ENCODE results near the gene SKA2. TPM values are rescaled to one million over a fixed set of nuclear protein-coding genes. Genes with fewer than 3 reads are reported as not detected.

SKA2 gene
- total RNA-seq, 4 donors from 2014 or later = 11.7 to 57.5 (median 39.7) TPM

DNA sequence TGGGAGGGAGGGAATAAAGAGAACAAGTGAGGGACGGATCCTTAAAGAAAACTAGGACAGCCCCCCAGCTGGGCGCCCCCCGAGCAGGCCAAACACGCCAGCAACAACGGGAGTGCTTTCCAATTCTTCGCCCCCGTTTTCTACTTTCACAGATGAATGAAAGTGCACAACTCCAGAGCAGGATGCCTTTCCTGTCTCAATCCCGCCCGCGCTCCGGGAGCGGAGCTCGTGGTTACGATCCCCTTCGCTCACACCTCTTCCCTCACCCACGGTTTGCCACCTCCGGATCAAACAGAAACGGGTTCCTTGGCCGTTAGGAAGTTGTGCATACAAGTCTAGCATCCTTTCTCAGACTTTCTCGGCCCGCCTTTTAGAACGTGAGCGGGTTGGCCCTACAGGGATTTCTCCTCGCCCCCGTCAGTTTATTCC lies 680 bp downstream of the SKA2 start:
- TF ChIP-seq EP300 (IDR thresholded peaks at IDR 0.05) = no peak
- TF ChIP-seq, protein P1, sequence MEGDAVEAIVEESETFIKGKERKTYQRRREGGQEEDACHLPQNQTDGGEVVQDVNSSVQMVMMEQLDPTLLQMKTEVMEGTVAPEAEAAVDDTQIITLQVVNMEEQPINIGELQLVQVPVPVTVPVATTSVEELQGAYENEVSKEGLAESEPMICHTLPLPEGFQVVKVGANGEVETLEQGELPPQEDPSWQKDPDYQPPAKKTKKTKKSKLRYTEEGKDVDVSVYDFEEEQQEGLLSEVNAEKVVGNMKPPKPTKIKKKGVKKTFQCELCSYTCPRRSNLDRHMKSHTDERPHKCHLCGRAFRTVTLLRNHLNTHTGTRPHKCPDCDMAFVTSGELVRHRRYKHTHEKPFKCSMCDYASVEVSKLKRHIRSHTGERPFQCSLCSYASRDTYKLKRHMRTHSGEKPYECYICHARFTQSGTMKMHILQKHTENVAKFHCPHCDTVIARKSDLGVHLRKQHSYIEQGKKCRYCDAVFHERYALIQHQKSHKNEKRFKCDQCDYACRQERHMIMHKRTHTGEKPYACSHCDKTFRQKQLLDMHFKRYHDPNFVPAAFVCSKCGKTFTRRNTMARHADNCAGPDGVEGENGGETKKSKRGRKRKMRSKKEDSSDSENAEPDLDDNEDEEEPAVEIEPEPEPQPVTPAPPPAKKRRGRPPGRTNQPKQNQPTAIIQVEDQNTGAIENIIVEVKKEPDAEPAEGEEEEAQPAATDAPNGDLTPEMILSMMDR (IDR thresholded peaks at IDR 0.05) = no peak
- no peak for TF ChIP-seq POLR2A (IDR thresholded peaks at IDR 0.05)
- H3K4me3 ChIP-seq = peak overlapping the region; percentile 42 to 75 (median 65)
- H3K27ac ChIP-seq = peak overlapping the region; percentile 59 to 90 (median 82)
- H3K9me3 ChIP-seq = no peaks in the 10 kb centered on the region
- peaks cover 0 to 36% (median 8%) of the 10 kb centered on the region in 4 donors for H3K4me1 ChIP-seq
- H3K36me3 ChIP-seq = no peaks in the 10 kb centered on the region
- peak in 1 of 2 donors; percentile 23 for DNase-seq (ENCODE audit: low spot score in 2 of 2)
- WGBS, 2 donors = 0 to 1% methylated on average over 25 of the region's 25 CpGs
- no peaks in the 10 kb centered on the region for H3K27me3 ChIP-seq

DNA sequence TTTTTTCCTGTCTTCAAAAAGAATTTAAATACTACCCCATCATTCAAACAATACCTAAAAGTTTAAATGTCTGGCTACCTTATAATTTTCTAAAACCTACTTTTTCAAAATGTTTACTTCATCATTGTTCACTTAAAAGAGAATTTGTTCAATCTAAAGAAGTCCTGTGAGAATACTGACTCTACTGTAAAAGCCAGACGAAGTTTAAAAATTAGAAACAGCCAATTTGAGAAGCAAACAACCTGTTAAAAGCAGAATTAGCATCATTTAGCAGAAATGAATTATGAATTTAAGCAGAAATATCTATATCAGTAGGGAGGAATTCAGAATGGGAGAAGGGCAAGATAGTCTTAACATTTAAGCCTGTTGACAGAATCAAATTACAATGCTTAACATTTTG lies 2.1 kb downstream of the SKA2 start:
- Histone ChIP-seq H3K27ac (peak overlapping the region in 2 of 4 donors; percentile 86 to 90), H3K4me3 (no peak overlapping the region), H3K9me3 (no peaks in the 10 kb centered on the region), H3K27me3 (no peaks in the 10 kb centered on the region), H3K36me3 (no peaks in the 10 kb centered on the region), H3K4me1 (peaks cover 0 to 36% (median 8%) of the 10 kb centered on the region in 4 donors)
- no peak for TF ChIP-seq POLR2A (IDR thresholded peaks at IDR 0.05)
- TF ChIP-seq, protein P1 (IDR thresholded peaks at IDR 0.05) = no peak
- no peak for TF ChIP-seq EP300 (IDR thresholded peaks at IDR 0.05)
- no peak for DNase-seq (ENCODE audit: low spot score in 2 of 2)
- 27 to 30% methylated on average over 1 of the region's 1 CpG for WGBS, 2 donors

DNA sequence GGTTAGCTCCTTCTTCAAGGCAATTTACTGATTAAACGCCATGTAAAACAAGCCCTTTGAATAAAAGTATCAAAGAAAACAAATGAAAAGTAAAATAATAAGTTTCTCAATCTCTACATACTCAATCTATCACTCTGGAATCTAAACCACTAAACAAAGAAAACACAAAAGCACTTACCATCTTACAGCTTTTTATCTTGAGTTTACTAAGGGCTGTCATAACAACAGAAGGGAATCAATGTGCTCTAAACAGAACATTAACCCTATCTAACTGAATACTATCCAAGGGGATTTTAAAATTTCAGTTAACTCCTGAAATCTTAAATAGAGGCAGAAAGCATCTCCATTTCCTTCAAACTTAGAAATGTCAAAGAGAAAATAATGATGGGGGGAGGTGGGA lies 3.4 kb downstream of the SKA2 start:
- no peak overlapping the region for H3K27ac ChIP-seq
- TF ChIP-seq EP300 (IDR thresholded peaks at IDR 0.05) = no peak
- TF ChIP-seq, protein P1 (IDR thresholded peaks at IDR 0.05) = no peak
- no peak for TF ChIP-seq POLR2A (IDR thresholded peaks at IDR 0.05)
- no peak overlapping the region for H3K4me3 ChIP-seq
- no peaks in the 10 kb centered on the region for H3K27me3 ChIP-seq
- WGBS, 2 donors = 54 to 59% methylated on average over 1 of the region's 1 CpG
- no peaks in the 10 kb centered on the region for H3K36me3 ChIP-seq
- H3K9me3 ChIP-seq = no peaks in the 10 kb centered on the region
- no peak for DNase-seq (ENCODE audit: low spot score in 2 of 2)
- H3K4me1 ChIP-seq = peaks cover 0 to 35% (median 8%) of the 10 kb centered on the region in 4 donors

DNA sequence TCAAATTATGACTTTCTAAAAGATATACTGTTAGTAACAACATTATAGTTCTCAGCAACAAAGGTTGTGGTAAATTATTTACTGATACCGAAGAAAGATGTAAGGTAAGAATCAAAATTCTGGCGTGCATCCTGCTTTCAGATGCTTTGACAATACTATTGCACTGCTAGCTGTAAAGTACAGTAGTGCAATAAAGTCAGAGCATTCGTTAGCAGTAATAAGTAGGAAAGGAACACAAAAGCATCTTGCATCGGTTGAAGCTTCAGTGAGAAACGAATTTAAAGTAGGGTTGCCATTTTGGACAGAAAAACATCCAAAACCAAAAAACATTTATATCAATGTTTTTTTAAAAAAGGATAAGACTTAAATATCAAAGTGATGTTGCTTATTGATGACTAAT lies 4.0 kb downstream of the SKA2 start:
- H3K27me3 ChIP-seq = no peaks in the 10 kb centered on the region
- TF ChIP-seq, protein P1 (IDR thresholded peaks at IDR 0.05) = no peak
- TF ChIP-seq EP300 (IDR thresholded peaks at IDR 0.05) (no peak), POLR2A (IDR thresholded peaks at IDR 0.05) (no peak)
- H3K9me3 ChIP-seq = no peaks in the 10 kb centered on the region
- H3K27ac ChIP-seq = no peak overlapping the region
- peaks cover 0 to 29% (median 6%) of the 10 kb centered on the region in 4 donors for H3K4me1 ChIP-seq
- no peak overlapping the region for H3K4me3 ChIP-seq
- DNase-seq (ENCODE audit: low spot score in 2 of 2) = no peak
- WGBS, 2 donors = 46 to 49% methylated on average over 5 of the region's 5 CpGs
- no peaks in the 10 kb centered on the region for H3K36me3 ChIP-seq

DNA sequence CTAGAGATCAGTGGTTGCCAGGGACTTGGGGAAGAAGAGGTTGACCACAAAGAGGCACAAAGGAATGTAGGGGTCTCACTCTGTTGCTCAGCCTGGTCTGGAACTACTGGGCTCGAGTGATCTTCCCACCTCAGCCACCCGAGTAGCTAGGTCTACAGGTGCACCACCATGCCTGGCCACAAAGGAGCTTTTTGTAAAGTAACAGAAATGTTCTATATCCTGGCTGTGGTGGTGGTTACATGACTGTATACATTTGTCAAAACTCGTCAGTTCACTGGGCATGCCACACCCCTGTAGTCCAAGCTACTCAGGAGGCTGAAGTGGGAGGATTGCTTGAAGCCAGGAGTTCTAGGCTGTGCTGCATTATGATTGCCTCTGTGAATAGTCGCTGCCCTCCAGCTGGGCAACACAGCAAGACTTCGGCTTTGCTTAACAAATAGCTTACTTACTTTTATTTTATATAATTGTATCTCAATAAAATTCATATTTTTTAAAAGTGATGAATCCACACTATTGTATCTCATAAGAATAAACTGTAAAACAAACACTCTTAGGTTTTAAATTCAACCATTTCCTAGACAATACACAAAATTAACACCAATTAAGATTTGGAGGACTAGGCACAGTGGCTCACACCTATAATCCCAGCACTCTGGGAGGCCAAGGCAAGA lies 5.0 kb downstream of the SKA2 start:
- no peak overlapping the region for H3K27ac ChIP-seq
- no peak for TF ChIP-seq POLR2A (IDR thresholded peaks at IDR 0.05)
- no peak for TF ChIP-seq EP300 (IDR thresholded peaks at IDR 0.05)
- TF ChIP-seq, protein P1 (IDR thresholded peaks at IDR 0.05) = no peak
- H3K9me3 ChIP-seq = no peaks in the 10 kb centered on the region
- peaks cover 0 to 25% (median 5%) of the 10 kb centered on the region in 4 donors for H3K4me1 ChIP-seq
- no peak overlapping the region for H3K4me3 ChIP-seq
- DNase-seq (ENCODE audit: low spot score in 2 of 2) = no peak
- no peaks in the 10 kb centered on the region for H3K36me3 ChIP-seq
- 83 to 85% methylated on average over 5 of the region's 5 CpGs for WGBS, 2 donors
- H3K27me3 ChIP-seq = no peaks in the 10 kb centered on the region

Data from tibial nerve (tissue), 4 donors.